CD14-positive monocyte (primary cell): ENCODE data around the gene PACSIN1. TPM values are rescaled to one million over a fixed set of nuclear protein-coding genes. Genes with fewer than 3 reads are reported as not detected.
A peak's percentile ranks its signal among the peaks of the same experiment; 100 is the strongest.

ENCODE experiments used
- DNase-seq, 3 donors: peaks; one replicate each; pipeline ENCODE4 v3.0.0-alpha.2; 2011 to 2022
- H2AFZ ChIP-seq: 2 replicates; pipeline ENCODE4 v1.6.0; 2012; ENCODE audit warnings: mild to moderate bottlenecking, low read depth, low read length, inconsistent platforms; ENCODE audit not compliant: insufficient read depth, poor library complexity, severe bottlenecking
- H3K27ac ChIP-seq, 2 donors: 1 replicate in 1 of 2; 2 replicates in 1 of 2; pipeline ENCODE4 v1.5.1; 2012 to 2013; ENCODE audit warnings: low read length in 2 of 2, control low read depth in 1 of 2, inconsistent platforms in 1 of 2, low read depth in 1 of 2, mild to moderate bottlenecking in 1 of 2
- H3K27me3 ChIP-seq, 2 donors: one replicate each; pipeline versions ENCODE4 v1.6.0 to v1.6.1; 2011 to 2013; ENCODE audit warnings: low read length in 2 of 2; ENCODE audit not compliant: control insufficient read depth in 2 of 2, insufficient read depth in 2 of 2
- H3K36me3 ChIP-seq, 2 donors: replicated peaks in 1 of 2; 1 replicate in 1 of 2; 2 replicates in 1 of 2; pipeline versions ENCODE4 v1.5.1 to v1.6.1; 2012 to 2013; ENCODE audit warnings: low read length in 2 of 2, control low read depth in 1 of 2, inconsistent platforms in 1 of 2, mild to moderate bottlenecking in 1 of 2; ENCODE audit not compliant: insufficient read depth in 2 of 2, control insufficient read depth in 1 of 2
- H3K4me1 ChIP-seq, 2 donors: 1 replicate in 1 of 2; 2 replicates in 1 of 2; pipeline versions ENCODE4 v1.5.1 to v1.6.1; 2012 to 2013; ENCODE audit warnings: low read length in 2 of 2, control low read depth in 1 of 2, inconsistent platforms in 1 of 2, mild to moderate bottlenecking in 1 of 2, moderate library complexity in 1 of 2; ENCODE audit not compliant: insufficient read depth in 2 of 2, control insufficient read depth in 1 of 2
- H3K4me2 ChIP-seq: replicated peaks from 2 replicates; pipeline ENCODE3; 2012; ENCODE audit warnings: low read length, moderate library complexity, mild to moderate bottlenecking; ENCODE audit not compliant: poor library complexity, severe bottlenecking; ENCODE audit errors: extremely low read depth
- H3K4me3 ChIP-seq, 3 experiments: fragments of 200-600 bp in 1 of 3; sonication (generic) in 1 of 3; replicated peaks in 1 of 3; 1 replicate in 2 of 3; 2 replicates in 1 of 3; pipeline ENCODE4 v1.5.1; 2011 to 2013; ENCODE audit warnings: low read length in 3 of 3, mild to moderate bottlenecking in 3 of 3, control low read depth in 2 of 3, low read depth in 2 of 3, inconsistent platforms in 1 of 3, moderate library complexity in 1 of 3
- H3K79me2 ChIP-seq: 2 replicates; pipeline ENCODE4 v1.6.0; 2012; ENCODE audit warnings: mild to moderate bottlenecking, control low read depth, inconsistent platforms, low read length, moderate library complexity; ENCODE audit not compliant: insufficient read depth
- H3K9ac ChIP-seq: 2 replicates; pipeline ENCODE4 v1.6.0; 2017; ENCODE audit warnings: low read length, mild to moderate bottlenecking; ENCODE audit not compliant: insufficient read depth, poor library complexity, severe bottlenecking
- H3K9me3 ChIP-seq, 2 donors: replicated peaks in 1 of 2; 1 replicate in 1 of 2; 2 replicates in 1 of 2; pipeline versions ENCODE4 v1.5.1 to v1.6.1; 2012 to 2013; ENCODE audit warnings: low read length in 2 of 2, control low read depth in 1 of 2; ENCODE audit not compliant: control insufficient read depth in 1 of 2, insufficient read depth in 1 of 2
- H4K20me1 ChIP-seq: 2 replicates; pipeline ENCODE4 v1.6.0; 2012; ENCODE audit warnings: mild to moderate bottlenecking, low read length, control low read depth, moderate library complexity; ENCODE audit not compliant: insufficient read depth
- H3K27ac Mint-ChIP-seq, 7 donors: one replicate each; pipeline ENCODE4 v1.8.0; 2020; ENCODE audit warnings: mild to moderate bottlenecking in 7 of 7, mixed read lengths in 7 of 7, moderate library complexity in 6 of 7, inconsistent platforms in 2 of 7
- H3K27me3 Mint-ChIP-seq, 3 donors: one replicate each; pipeline ENCODE4 v1.8.0; 2021 to 2022; ENCODE audit warnings: low read depth in 3 of 3, mild to moderate bottlenecking in 3 of 3, mixed read lengths in 3 of 3, moderate library complexity in 3 of 3, inconsistent platforms in 1 of 3
- H3K36me3 Mint-ChIP-seq, 2 donors: one replicate each; pipeline ENCODE4 v1.8.0; 2020; ENCODE audit warnings: mixed read lengths in 2 of 2, inconsistent platforms in 1 of 2, mild to moderate bottlenecking in 1 of 2
- H3K4me1 Mint-ChIP-seq: one replicate; pipeline ENCODE4 v1.8.0; 2020; ENCODE audit warnings: mild to moderate bottlenecking, mixed read lengths
- H3K4me3 Mint-ChIP-seq, 2 donors: one replicate each; pipeline ENCODE4 v1.8.0; 2020; ENCODE audit warnings: mild to moderate bottlenecking in 2 of 2, mixed read lengths in 2 of 2, moderate library complexity in 1 of 2
- H3K9me3 Mint-ChIP-seq, 7 donors: one replicate each; pipeline ENCODE4 v1.8.0; 2020 to 2022; ENCODE audit warnings: mixed read lengths in 7 of 7, mild to moderate bottlenecking in 6 of 7, moderate library complexity in 6 of 7, inconsistent platforms in 2 of 7
- CTCF ChIP-seq: fragments of 200-600 bp; IDR thresholded peaks from one replicate; pipeline ENCODE4 v1.8.0; 2022; ENCODE audit warnings: antibody characterized with exemption, mild to moderate bottlenecking
- WGBS: methylation state at CpG from one replicate; pipeline ENCODE4 v1.1.5; 2013; ENCODE audit warnings: missing lambda C conversion rate; ENCODE audit not compliant: insufficient coverage; 5-methylcytosine and 5-hydroxymethylcytosine counted together
- intact Hi-C, 2 donors: fragments of 100-400 bp; cut with micrococcal nuclease; formaldehyde crosslinking; loops; one replicate each; pipeline versions ENCODE4 v1.15.0 to v1.15.1; 2023
- polyA plus RNA-seq, 3 donors: library from polyadenylated mRNA; depleted of rRNA in 1 of 3; unstranded in 2 of 3; stranded (reverse) in 1 of 3; fragments of 300-500 nt in 2 of 3; fragments of >200 nt in 1 of 3; fragmentation: Illumina TruSeq in 2 of 3; gene quantifications; 1 replicate in 2 of 3; 2 replicates in 1 of 3; pipeline ENCODE4 v1.2.3, GENCODE V29; 2012 to 2021

Gene PACSIN1
- polyA plus RNA-seq, 3 donors = not detected

GRCh38 chr6:34514112-34514511 is 48.2 kb downstream of the PACSIN1 start:
- H3K9me3 Mint-ChIP-seq = peaks cover 2 to 10% (median 5%) of the 10 kb centered on the region in 7 donors
- no peak overlapping the region for H3K4me3 Mint-ChIP-seq
- H3K36me3 ChIP-seq = no peaks in the 10 kb centered on the region
- WGBS = 97% methylated on average over 4 of the region's 8 CpGs
- H3K27me3 ChIP-seq = peaks cover 0 to 9% of the 10 kb centered on the region in 2 donors
- H3K4me1 ChIP-seq = no peaks in the 10 kb centered on the region
- H3K79me2 ChIP-seq = no peaks in the 10 kb centered on the region
- H3K9ac ChIP-seq = no peak overlapping the region
- H3K4me3 ChIP-seq = no peak overlapping the region
- H3K4me2 ChIP-seq = no peak overlapping the region
- no peak for TF ChIP-seq CTCF
- no peak overlapping the region for H2AFZ ChIP-seq
- no peak overlapping the region for H3K27ac Mint-ChIP-seq
- intact Hi-C loops = no loop called here
- H3K27me3 Mint-ChIP-seq = peaks cover 18 to 29% (median 21%) of the 10 kb centered on the region in 3 donors
- no peak overlapping the region for H3K27ac ChIP-seq
- H3K9me3 ChIP-seq = peaks cover 0 to 5% of the 10 kb centered on the region in 2 donors
- no peaks in the 10 kb centered on the region for H4K20me1 ChIP-seq
- H3K36me3 Mint-ChIP-seq = no peaks in the 10 kb centered on the region
- H3K4me1 Mint-ChIP-seq = no peaks in the 10 kb centered on the region
- DNase-seq = no peak

GRCh38 chr6:34514593-34515472 is 49.0 kb downstream of the PACSIN1 start:
- H3K27me3 ChIP-seq = peaks cover 0 to 9% of the 10 kb centered on the region in 2 donors
- H3K9me3 ChIP-seq = peaks cover 0 to 5% of the 10 kb centered on the region in 2 donors
- WGBS = 55% methylated on average over 31 of the region's 34 CpGs
- H3K36me3 ChIP-seq = no peaks in the 10 kb centered on the region
- no peaks in the 10 kb centered on the region for H4K20me1 ChIP-seq
- H3K27me3 Mint-ChIP-seq = peaks cover 21 to 29% (median 21%) of the 10 kb centered on the region in 3 donors
- peaks cover 0 to 7% (median 2%) of the 10 kb centered on the region in 7 donors for H3K9me3 Mint-ChIP-seq
- DNase-seq = no peak
- H3K4me1 ChIP-seq = no peaks in the 10 kb centered on the region
- no peak overlapping the region for H3K9ac ChIP-seq
- H3K4me1 Mint-ChIP-seq = no peaks in the 10 kb centered on the region
- intact Hi-C loops = no loop called here
- H3K27ac Mint-ChIP-seq = no peak overlapping the region
- H3K79me2 ChIP-seq = no peaks in the 10 kb centered on the region
- H3K27ac ChIP-seq = no peak overlapping the region
- no peak overlapping the region for H2AFZ ChIP-seq
- no peaks in the 10 kb centered on the region for H3K36me3 Mint-ChIP-seq
- peak overlapping the region in 1 of 2 donors; percentile 46 for H3K4me3 Mint-ChIP-seq
- H3K4me3 ChIP-seq = no peak overlapping the region
- no peak overlapping the region for H3K4me2 ChIP-seq
- TF ChIP-seq CTCF = no peak
